NCI-H2029 treated with DMSO at 0.1 percent for 48 hours (cell line): ENCODE measurements around the gene LFNG.
A peak's percentile ranks its signal among the peaks of the same experiment; 100 is the strongest.
"Not testable (repeated sequence)": the region's sequence is repeated elsewhere in the genome, so short reads cannot be mapped to it uniquely, and the experiment has no call there.

Experiments
- DNase-seq: peaks from one replicate; lab custom pipeline; 2025; lab: John Stamatoyannopoulos, UW

LFNG gene

GRCh38 chr7:2545746-2546425, 26.3 kb downstream of the LFNG start:
- no peak for DNase-seq

- DNase-seq = no peak
These were observed 27.4 kb downstream of the LFNG start for GRCh38 chr7:2546776-2547586.

- DNase-seq = no peak
These were observed 31.8 kb downstream of the LFNG start for GRCh38 chr7:2551418-2551817.

GRCh38 chr7:2553108-2553507, 33.5 kb downstream of the LFNG start:
- DNase-seq = no peak

GRCh38 chr7:2553831-2554581, 34.4 kb downstream of the LFNG start:
- no peak for DNase-seq

- DNase-seq = no peak
These were observed 35.1 kb downstream of the LFNG start for GRCh38 chr7:2554661-2555111.

- DNase-seq = peak; percentile 72
These were observed 35.8 kb downstream of the LFNG start, which contains the start of gene BRAT1 for GRCh38 chr7:2555121-2556052. Gene BRAT1 (minus strand): TSS chr7:2555524. CDS start chr7:2554431, 1,093 bp downstream.

- peak; percentile 15 for DNase-seq
These were observed 39.2 kb downstream of the LFNG start, which contains the start of gene IQCE for GRCh38 chr7:2558629-2559282. Gene IQCE (plus strand): TSS chr7:2558979. CDS start chr7:2559182, 203 bp downstream.

- DNase-seq = no peak
These were observed 39.8 kb downstream of the LFNG start for GRCh38 chr7:2559283-2559950.

GRCh38 chr7:2563955-2564354, 44.4 kb downstream of the LFNG start:
- DNase-seq = not testable (repeated sequence)

GRCh38 chr7:2564970-2565540, 45.5 kb downstream of the LFNG start:
- DNase-seq = no peak

- no peak for DNase-seq
These were observed 46.8 kb downstream of the LFNG start for GRCh38 chr7:2566348-2566889.

- no peak for DNase-seq
These were observed 47.5 kb downstream of the LFNG start for GRCh38 chr7:2566890-2567678.

- DNase-seq = no peak
These were observed 48.2 kb downstream of the LFNG start for GRCh38 chr7:2567679-2568278.

- no peak for DNase-seq
These were observed 49.1 kb downstream of the LFNG start for GRCh38 chr7:2568521-2569223.

- DNase-seq = no peak
These were observed 49.8 kb downstream of the LFNG start for GRCh38 chr7:2569421-2569820.

GRCh38 chr7:2570021-2570420, 50.4 kb downstream of the LFNG start:
- DNase-seq = no peak

GRCh38 chr7:2571409-2571808, 51.8 kb downstream of the LFNG start:
- no peak for DNase-seq
